Measurements from ENCODE around the gene C7orf57. TPM values are rescaled to one million over a fixed set of nuclear protein-coding genes. Genes with fewer than 3 reads are reported as not detected.

Gene C7orf57
- total RNA-seq, 1 experiment from 2014 or later, result 0.15 TPM

DNA sequence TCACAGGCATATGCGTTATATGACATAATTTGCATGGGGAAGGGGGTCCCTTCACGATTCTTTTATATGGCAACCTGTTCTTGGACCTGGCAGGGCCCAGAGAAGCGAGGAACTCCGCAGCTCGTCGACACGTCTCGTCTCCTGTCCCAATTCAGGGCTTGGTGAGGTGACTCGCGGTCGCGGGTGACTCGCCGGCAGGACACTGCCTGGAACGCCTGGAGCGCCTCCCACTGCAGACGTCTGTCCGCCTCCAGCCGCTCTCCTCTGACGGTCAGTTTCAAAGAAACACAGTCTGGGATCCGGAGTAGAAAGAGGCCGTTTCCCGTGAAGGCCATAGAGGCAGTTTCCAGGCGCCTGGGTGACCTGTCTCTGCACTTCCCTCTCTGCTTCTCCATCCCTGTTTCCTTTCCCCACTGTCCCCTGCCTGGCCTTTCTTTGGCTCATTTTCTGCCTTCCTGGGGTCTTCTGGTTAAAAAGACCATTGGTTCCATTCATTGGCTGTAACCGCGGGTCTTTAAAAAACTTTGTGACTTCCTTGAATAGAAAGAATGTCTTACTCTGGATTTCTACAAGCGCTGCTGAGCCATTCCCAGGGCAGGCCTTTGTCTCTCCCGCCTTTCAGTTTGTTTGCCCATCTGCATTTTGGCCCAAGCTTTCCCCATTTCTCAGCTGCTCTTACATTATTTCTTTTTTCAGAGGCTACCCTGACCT lies 54.9 kb downstream of the C7orf57 start:
- Histone ChIP-seq H3K79me2 (ENCODE audit: insufficient read depth, low read length) (peaks cover 3% of the 10 kb centered on the region; the same call in 1 of the 2 replicates), H3K4me3 (replicated peaks in 1 of 2; ENCODE audit: low read depth in 1 of 2, low read length in 2 of 2) (peak overlapping the region; percentile 69 to 77), H3K27ac (ENCODE audit: low read depth, low read length) (peak overlapping the region; percentile 94; the same call in 1 of the 2 replicates), H3K36me3 (ENCODE audit: control insufficient read depth in 1 of 2, insufficient read depth in 2 of 2, low read length in 2 of 2) (peaks cover 0 to 2% of the 10 kb centered on the region in 2 experiments; a peak in 2 of 4 replicates), H3K9me3 (ENCODE audit: control insufficient read depth in 1 of 2, insufficient read depth in 1 of 2, low read depth in 1 of 2, low read length in 2 of 2) (no peaks in the 10 kb centered on the region), H3K9me2 (ENCODE audit: insufficient read depth) (no peaks in the 10 kb centered on the region), H4K20me1 (ENCODE audit: insufficient read depth) (no peaks in the 10 kb centered on the region), H2AFZ (ENCODE audit: low read depth, low read length, poor library complexity, severe bottlenecking) (no peak overlapping the region), H3K4me2 (ENCODE audit: low read length) (peak overlapping the region; percentile 95), H3K27me3 (ENCODE audit: insufficient read depth, low read length) (no peaks in the 10 kb centered on the region), H3K4me1 (ENCODE audit: control insufficient read depth in 1 of 2, insufficient read depth in 2 of 2, low read length in 2 of 2) (peaks cover 61 to 82% of the 10 kb centered on the region in 2 experiments), H3K9ac (ENCODE audit: low read length) (peak overlapping the region; percentile 81)
- CTCF ChIA-PET, result no interaction called here
- POLR2A ChIA-PET, result interaction anchor here (2.1 kb wide), 1 partner anchor 107 kb away, joined by 5 read pairs; no protein-coding TSS in a partner anchor
- no TSS peak for BruUV-seq (replicated peaks)
- TF ChIP-seq, protein P1, sequence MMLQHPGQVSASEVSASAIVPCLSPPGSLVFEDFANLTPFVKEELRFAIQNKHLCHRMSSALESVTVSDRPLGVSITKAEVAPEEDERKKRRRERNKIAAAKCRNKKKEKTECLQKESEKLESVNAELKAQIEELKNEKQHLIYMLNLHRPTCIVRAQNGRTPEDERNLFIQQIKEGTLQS (IDR thresholded peaks at IDR 0.05), result no peak
- TF ChIP-seq TCF7L2 (IDR thresholded peaks at IDR 0.05; ENCODE audit: borderline replicate concordance, extremely low read depth, insufficient read depth, insufficient read length), result peak; percentile 67
- no peak for TF ChIP-seq FOSL1 (IDR thresholded peaks at IDR 0.05; ENCODE audit: low read depth)
- intact Hi-C loops (cut with micrococcal nuclease), result no loop called here
- RAD21 ChIA-PET (ENCODE audit: low non-redundant PET in 1 of 2, low total read pairs in 2 of 2, uncharacterized antibody in 2 of 2, unreplicated experiment in 2 of 2), result no interaction called here
- DNase-seq (ENCODE audit: low read depth, low spot score), result no peak
- no peak for ATAC-seq

DNA sequence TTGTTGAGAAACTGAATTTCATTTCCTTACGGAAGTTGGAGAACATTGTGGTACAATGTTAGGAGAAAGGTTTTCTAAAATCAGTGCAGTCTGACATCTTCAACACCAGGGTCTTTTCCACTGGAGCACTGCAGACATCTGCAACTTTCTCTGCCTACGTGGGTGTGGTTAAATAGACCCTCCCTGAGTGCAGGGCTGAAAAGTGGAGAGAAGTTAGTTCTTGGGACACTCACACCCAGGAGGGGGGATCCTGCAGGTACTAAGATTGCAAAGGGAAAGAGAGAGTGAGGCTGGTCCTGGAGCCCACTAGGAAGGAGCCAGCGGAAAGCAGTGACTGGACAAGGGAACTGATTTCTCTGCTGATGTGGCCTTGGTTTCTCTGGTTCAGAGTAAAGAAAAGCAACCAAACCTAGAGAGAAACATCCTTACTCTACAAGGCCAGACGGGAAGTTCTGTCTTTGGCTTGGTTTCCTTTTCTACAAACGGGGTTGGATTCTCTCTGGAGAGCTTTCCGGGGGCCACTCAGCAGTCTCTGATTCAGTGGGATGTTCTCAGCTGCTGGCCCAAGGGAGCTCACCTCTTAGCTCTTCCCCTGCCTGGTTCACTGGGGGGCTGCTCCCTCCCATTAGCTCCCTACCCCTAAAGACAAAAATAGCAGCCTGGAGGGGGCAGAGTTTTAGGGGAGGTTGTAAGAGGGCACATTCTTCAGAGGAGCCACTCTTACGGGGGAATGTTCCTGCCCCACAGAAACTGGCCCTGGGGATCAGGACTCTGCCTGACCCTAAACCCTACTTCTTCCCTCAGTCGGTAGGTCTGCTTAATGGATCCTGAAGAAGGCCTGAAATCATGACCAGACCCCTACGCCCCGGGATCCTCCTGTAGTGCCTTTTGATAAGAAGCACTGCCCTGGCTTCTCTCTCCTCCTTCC lies 56.4 kb downstream of the C7orf57 start:
- ChIA-PET RAD21 (ENCODE audit: low non-redundant PET in 1 of 2, low total read pairs in 2 of 2, uncharacterized antibody in 2 of 2, unreplicated experiment in 2 of 2) (no interaction called here), POLR2A (interaction anchor here (0.7 to 2.1 kb wide), 8 partner anchors 9 to 104 kb away, joined by 3 to 11 read pairs (median 4); no protein-coding TSS in a partner anchor), CTCF (interaction anchor here (0.9 to 1.5 kb wide), 2 partner anchors 11 to 103 kb away, joined by 3 read pairs; no protein-coding TSS in a partner anchor)
- no peak for DNase-seq (ENCODE audit: low read depth, low spot score)
- H2AFZ ChIP-seq (ENCODE audit: low read depth, low read length, poor library complexity, severe bottlenecking), result no peak overlapping the region
- H3K79me2 ChIP-seq (ENCODE audit: insufficient read depth, low read length), result peaks cover 3% of the 10 kb centered on the region; the same call in 1 of the 2 replicates
- BruUV-seq (replicated peaks), result no TSS peak
- no peaks in the 10 kb centered on the region for H4K20me1 ChIP-seq (ENCODE audit: insufficient read depth)
- no peak for TF ChIP-seq SRF (IDR thresholded peaks at IDR 0.05; ENCODE audit: low read depth)
- no peak for TF ChIP-seq EZH2 (IDR thresholded peaks at IDR 0.05)
- no peak for TF ChIP-seq RAD21 (IDR thresholded peaks at IDR 0.05; ENCODE audit: low read depth)
- TF ChIP-seq REST (IDR thresholded peaks at IDR 0.05; ENCODE audit: low read depth), result no peak
- TF ChIP-seq TCF7L2 (IDR thresholded peaks at IDR 0.05; ENCODE audit: borderline replicate concordance, extremely low read depth, insufficient read depth, insufficient read length), result no peak
- TF ChIP-seq CEBPB (IDR thresholded peaks at IDR 0.05; ENCODE audit: low read depth), result no peak
- TF ChIP-seq CTCF (IDR thresholded peaks at IDR 0.05 in 2 of 3, conservative IDR thresholded peaks at IDR 0.05 in 1 of 3; ENCODE audit: borderline replicate concordance in 1 of 3, insufficient read depth in 1 of 3, low read depth in 2 of 3, low read length in 2 of 3), result no peak
- TF ChIP-seq SP1 (IDR thresholded peaks at IDR 0.05; ENCODE audit: low read depth), result no peak
- H3K4me3 ChIP-seq (replicated peaks in 1 of 2; ENCODE audit: low read depth in 1 of 2, low read length in 2 of 2), result no peak overlapping the region
- H3K9ac ChIP-seq (ENCODE audit: low read length), result 0 out of 2 replicates have a peak overlapping the region, but pooled peaks have one; percentile 22
- intact Hi-C loops (cut with micrococcal nuclease), result no loop called here
- no peaks in the 10 kb centered on the region for H3K27me3 ChIP-seq (ENCODE audit: insufficient read depth, low read length)
- no peaks in the 10 kb centered on the region for H3K9me3 ChIP-seq (ENCODE audit: control insufficient read depth in 1 of 2, insufficient read depth in 1 of 2, low read depth in 1 of 2, low read length in 2 of 2)
- H3K9me2 ChIP-seq (ENCODE audit: insufficient read depth), result no peaks in the 10 kb centered on the region
- peak overlapping the region; percentile 60 for H3K4me2 ChIP-seq (ENCODE audit: low read length)
- H3K36me3 ChIP-seq (ENCODE audit: control insufficient read depth in 1 of 2, insufficient read depth in 2 of 2, low read length in 2 of 2), result peaks cover 0 to 4% of the 10 kb centered on the region in 2 experiments; a peak in 2 of 4 replicates
- H3K27ac ChIP-seq (ENCODE audit: low read depth, low read length), result no peak overlapping the region
- ATAC-seq, result no peak
- H3K4me1 ChIP-seq (ENCODE audit: control insufficient read depth in 1 of 2, insufficient read depth in 2 of 2, low read length in 2 of 2), result peaks cover 47 to 68% of the 10 kb centered on the region in 2 experiments

Data from HCT116 (cell line).